ENCODE data around the gene LIN37. TPM values are rescaled to one million over a fixed set of nuclear protein-coding genes. Genes with fewer than 3 reads are reported as not detected.
A peak's percentile ranks its signal among the peaks of the same experiment; 100 is the strongest.

Gene LIN37
- total RNA-seq, 1 donor from 2014 or later: 6.2 TPM

GRCh38 chr19:35752746-35753350, 4.5 kb downstream of the LIN37 start:
- H3K9me3 ChIP-seq (replicated peaks): no peaks in the 10 kb centered on the region
- no peak for DNase-seq
- no peak for TF ChIP-seq CTCF (IDR thresholded peaks at IDR 0.05; ENCODE audit: borderline replicate concordance)
- no peak overlapping the region for H3K4me3 ChIP-seq
- H3K4me1 ChIP-seq: peaks cover 63% of the 10 kb centered on the region
- H3K36me3 ChIP-seq: peaks cover 19% of the 10 kb centered on the region
- H3K27ac ChIP-seq (replicated peaks): no peak overlapping the region
- intact Hi-C loops (cut with micrococcal nuclease): no loop called here
- no peaks in the 10 kb centered on the region for H3K27me3 ChIP-seq (ENCODE audit: low read depth)

GRCh38 chr19:35753634-35754369, 5.4 kb downstream of the LIN37 start:
- no peak for DNase-seq
- no peak for TF ChIP-seq CTCF (IDR thresholded peaks at IDR 0.05; ENCODE audit: borderline replicate concordance)
- H3K4me1 ChIP-seq: peaks cover 65% of the 10 kb centered on the region
- intact Hi-C loops (cut with micrococcal nuclease): no loop called here
- no peaks in the 10 kb centered on the region for H3K27me3 ChIP-seq (ENCODE audit: low read depth)
- H3K9me3 ChIP-seq (replicated peaks): no peaks in the 10 kb centered on the region
- peaks cover 19% of the 10 kb centered on the region for H3K36me3 ChIP-seq
- no peak overlapping the region for H3K4me3 ChIP-seq
- peak overlapping the region; percentile 99 for H3K27ac ChIP-seq (replicated peaks)

GRCh38 chr19:35754370-35755130, 6.2 kb downstream of the LIN37 start:
- intact Hi-C loops (cut with micrococcal nuclease): no loop called here
- no peak for TF ChIP-seq CTCF (IDR thresholded peaks at IDR 0.05; ENCODE audit: borderline replicate concordance)
- Histone ChIP-seq H3K27me3 (ENCODE audit: low read depth) (no peaks in the 10 kb centered on the region), H3K9me3 (replicated peaks) (no peaks in the 10 kb centered on the region), H3K36me3 (peaks cover 19% of the 10 kb centered on the region), H3K4me1 (peaks cover 65% of the 10 kb centered on the region), H3K27ac (replicated peaks) (peak overlapping the region; percentile 99), H3K4me3 (peak overlapping the region; percentile 100)
- DNase-seq: no peak

GRCh38 chr19:35755131-35755549, 6.8 kb downstream of the LIN37 start:
- intact Hi-C loops (cut with micrococcal nuclease): no loop called here
- Histone ChIP-seq H3K4me1 (peaks cover 59% of the 10 kb centered on the region), H3K4me3 (peak overlapping the region; percentile 100), H3K36me3 (peaks cover 19% of the 10 kb centered on the region), H3K9me3 (replicated peaks) (no peaks in the 10 kb centered on the region), H3K27me3 (ENCODE audit: low read depth) (no peaks in the 10 kb centered on the region), H3K27ac (replicated peaks) (peak overlapping the region; percentile 99)
- TF ChIP-seq CTCF (IDR thresholded peaks at IDR 0.05; ENCODE audit: borderline replicate concordance): no peak
- no peak for DNase-seq

GRCh38 chr19:35755550-35756376, 7.4 kb downstream of the LIN37 start:
- Histone ChIP-seq H3K27me3 (ENCODE audit: low read depth) (no peaks in the 10 kb centered on the region), H3K9me3 (replicated peaks) (no peaks in the 10 kb centered on the region), H3K27ac (replicated peaks) (peak overlapping the region; percentile 99), H3K4me3 (peak overlapping the region; percentile 100), H3K36me3 (peaks cover 19% of the 10 kb centered on the region), H3K4me1 (peaks cover 56% of the 10 kb centered on the region)
- no peak for TF ChIP-seq CTCF (IDR thresholded peaks at IDR 0.05; ENCODE audit: borderline replicate concordance)
- intact Hi-C loops (cut with micrococcal nuclease): no loop called here
- DNase-seq: peak; percentile 90
